GM12891 (cell line): ENCODE results near the gene ERBB2.

Experiments used
- POLR2A ChIP-seq: IDR thresholded peaks from 2 replicates; pipeline ENCODE4 v1.6.1; 2011; ENCODE audit warnings: low read depth, low read length, control low read depth
- POLR2AphosphoS5 ChIP-seq: IDR thresholded peaks from 2 replicates; pipeline ENCODE4 v1.6.1; 2011; ENCODE audit warnings: low read depth, low read length, control low read depth
- POU2F2 ChIP-seq: IDR thresholded peaks from 2 replicates; pipeline ENCODE4 v1.6.1; 2011; ENCODE audit warnings: low read depth, mild to moderate bottlenecking, control low read depth, low read length, moderate library complexity
- SPI1 ChIP-seq: IDR thresholded peaks from 2 replicates; pipeline ENCODE4 v1.6.1; 2011; ENCODE audit warnings: low read depth, low read length, control low read depth
- TAF1 ChIP-seq: IDR thresholded peaks from 2 replicates; pipeline ENCODE4 v1.6.1; 2011; ENCODE audit warnings: low read depth, low read length, control low read depth

- TF ChIP-seq POLR2AphosphoS5 (no peak), TAF1 (no peak), POLR2A (no peak), POU2F2 (no peak), SPI1 (no peak)
Measured at GRCh38 chr17:39662551-39663339, 37.1 kb upstream of the ERBB2 start.
